GM15510 (cell line): ENCODE data around the gene RSPH4A.

Experiments
- POLR2A ChIP-seq: IDR thresholded peaks from 3 replicates; pipeline ENCODE4 v1.6.1; 2011; ENCODE audit warnings: borderline replicate concordance; ENCODE audit not compliant: insufficient read length; ENCODE audit errors: extremely low read depth

RSPH4A gene

DNA sequence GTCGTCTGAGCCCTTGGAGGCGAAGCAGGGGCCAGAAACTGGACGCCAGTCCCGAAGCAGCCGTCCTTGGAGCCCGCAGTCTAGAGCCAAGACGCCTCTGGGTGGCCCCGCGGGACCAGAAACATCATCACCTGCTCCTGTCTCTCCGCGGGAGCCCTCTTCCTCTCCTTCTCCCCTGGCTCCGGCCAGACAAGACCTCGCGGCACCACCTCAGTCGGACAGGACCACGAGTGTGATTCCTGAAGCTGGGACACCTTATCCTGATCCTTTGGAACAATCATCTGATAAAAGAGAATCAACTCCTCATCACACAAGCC, 416 bp downstream of the RSPH4A start:
- TF ChIP-seq POLR2A: no peak

DNA sequence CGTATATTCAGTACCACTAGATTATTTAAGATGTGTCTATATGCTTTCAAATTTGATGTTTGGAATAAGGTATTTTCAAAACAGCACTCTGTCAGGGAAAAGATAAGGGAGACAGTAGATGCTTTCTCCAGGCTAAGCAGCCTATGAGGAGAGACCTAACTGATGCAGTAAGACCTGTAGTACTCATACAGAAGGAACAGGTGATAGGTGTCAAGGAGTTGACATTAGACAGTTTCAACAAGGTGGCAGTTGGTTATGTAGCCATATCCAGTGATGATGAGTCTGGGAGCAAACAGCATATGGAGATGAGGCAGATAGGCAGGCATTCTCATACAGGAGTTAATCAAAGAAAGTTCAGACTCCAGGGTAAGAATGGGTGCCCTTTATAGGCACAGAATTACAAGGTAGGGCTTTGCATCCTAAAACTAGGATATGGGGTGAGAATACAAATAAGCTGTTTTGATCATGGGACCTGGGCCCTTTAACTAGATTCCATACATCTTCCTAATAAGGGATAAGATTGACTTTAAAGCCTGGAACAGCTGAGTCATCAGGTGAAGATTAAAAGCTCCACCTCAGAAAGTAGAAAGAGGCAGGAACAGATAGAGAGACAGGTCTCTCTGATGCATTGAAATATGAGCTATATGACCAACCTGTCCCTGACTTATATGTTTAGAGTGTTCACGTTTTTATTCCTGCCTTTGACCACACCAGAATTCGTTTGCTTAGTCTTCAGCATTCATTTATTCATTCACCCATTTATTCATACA, 7.9 kb downstream of the RSPH4A start:
- no peak for TF ChIP-seq POLR2A

DNA sequence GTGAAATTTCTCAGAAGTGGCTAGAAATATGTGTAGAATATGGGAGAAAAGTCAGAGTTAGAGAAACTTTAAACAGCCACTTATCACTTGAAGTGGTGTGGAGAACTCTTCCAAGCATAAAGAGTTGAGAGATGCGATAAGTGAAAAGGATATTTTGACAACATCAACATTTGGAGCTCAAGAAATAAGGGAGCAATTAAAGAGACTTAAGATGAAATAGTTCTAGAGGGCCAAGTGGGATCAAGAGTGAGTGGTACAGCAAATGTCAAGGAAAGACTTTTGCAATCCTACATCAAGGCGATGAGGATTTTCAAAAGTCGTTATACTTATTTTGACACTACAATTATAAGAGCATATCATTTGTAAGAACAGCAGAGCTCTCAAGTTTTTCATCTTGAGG, 9.6 kb downstream of the RSPH4A start:
- no peak for TF ChIP-seq POLR2A

DNA sequence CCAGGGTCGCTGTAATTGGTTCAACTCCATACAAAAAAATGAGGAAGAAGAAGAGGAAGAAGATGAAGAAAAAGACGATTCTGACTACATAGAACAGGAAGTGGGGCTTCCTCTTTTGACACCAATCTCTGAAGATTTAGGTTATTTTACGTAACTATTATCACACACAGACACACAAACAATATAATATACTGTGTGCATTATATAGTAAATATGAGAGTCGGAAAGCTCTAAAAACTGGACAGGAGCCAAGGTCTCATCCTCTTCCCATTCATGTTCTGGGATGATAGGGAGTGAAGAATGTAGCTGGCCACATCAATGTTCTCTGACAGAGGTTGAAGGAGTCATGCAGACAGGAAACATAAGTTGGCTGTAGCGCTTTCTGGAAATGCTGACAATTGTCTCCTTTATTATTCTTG, 13.3 kb downstream of the RSPH4A start:
- TF ChIP-seq POLR2A: no peak

DNA sequence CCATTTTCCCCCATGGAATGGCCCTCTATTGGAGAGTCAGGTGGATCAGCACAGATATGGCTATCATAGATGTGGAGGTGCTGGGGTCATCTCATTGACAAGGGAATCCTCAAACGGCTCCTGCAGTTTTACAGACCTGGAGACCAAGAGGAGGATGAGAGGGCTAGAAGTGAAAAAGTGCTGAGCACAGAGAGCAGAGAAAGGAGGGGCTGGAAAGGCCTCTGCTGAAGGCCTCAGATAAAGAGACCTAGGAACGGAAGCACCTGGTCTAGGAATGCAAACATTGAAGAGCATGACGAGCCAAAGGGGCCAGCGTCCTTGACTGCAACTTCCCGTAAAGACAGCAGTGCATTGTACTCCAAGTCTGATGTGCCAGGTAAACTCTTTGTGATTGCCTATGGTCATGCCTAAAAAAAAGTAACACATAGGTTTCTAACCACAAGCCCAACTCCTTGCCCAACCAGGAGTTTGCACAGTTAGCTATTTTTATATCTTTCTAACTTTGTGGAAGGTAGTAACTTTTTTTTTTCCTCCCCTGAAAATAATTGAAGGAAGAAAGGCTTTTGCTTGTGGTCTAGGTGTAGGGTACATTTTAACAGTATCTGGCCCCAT, 15.2 kb downstream of the RSPH4A start:
- no peak for TF ChIP-seq POLR2A

DNA sequence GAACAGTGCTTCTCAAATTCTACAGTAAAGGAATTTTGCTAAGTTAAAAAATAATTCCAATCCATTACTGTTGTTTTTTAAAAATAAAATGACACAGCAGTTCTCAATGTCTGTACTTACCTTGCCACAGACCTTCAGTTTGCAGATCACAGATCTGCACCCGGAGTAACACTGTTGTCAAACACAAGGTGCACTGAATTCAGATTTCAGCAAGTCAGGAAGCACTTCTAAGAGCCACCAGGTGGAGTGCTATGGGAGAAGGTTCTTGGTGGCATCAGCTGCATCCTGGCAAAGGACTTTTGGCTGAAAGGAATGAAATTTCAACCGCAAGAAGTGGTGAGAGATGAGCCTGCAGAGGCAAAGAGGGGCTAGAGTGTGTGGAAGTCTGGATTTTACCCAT, 17.4 kb downstream of the RSPH4A start:
- no peak for TF ChIP-seq POLR2A

DNA sequence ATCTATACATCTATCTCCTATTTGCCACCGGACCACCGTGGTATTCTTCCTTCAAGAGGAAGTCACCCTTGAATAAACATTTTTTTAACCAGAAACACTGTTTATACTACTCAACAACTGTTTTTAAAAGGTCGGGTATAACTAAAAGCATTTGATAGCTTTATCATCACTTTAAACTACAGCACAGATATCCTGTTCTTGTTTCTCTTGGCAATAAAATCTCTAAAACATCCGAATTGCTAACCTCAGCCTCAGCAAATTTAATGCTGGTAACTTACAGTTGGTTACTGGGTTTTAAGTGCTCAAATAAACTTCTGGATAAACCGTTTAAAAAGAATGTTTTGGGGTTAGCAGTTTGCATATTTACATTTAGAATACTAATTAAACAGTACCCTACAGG, 31.9 kb downstream of the RSPH4A start:
- no peak for TF ChIP-seq POLR2A

DNA sequence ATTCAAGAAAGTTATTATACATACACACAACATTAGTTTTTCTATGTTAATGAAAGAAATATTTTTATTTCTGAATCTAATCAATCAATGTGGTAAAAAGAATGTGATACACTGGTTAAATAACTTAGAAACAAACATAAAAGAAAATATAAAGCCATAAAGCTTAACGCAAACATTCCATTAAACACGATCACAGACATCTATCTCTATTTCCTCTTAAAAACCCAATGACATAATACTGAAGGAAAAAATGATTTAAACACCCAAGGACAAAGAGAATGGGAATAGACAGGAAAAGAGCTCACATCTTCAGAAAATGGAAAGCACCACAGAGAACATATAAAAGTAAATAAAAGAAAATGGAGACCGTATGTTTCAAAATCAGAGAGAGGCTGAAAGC, 32.9 kb downstream of the RSPH4A start:
- TF ChIP-seq POLR2A: no peak

DNA sequence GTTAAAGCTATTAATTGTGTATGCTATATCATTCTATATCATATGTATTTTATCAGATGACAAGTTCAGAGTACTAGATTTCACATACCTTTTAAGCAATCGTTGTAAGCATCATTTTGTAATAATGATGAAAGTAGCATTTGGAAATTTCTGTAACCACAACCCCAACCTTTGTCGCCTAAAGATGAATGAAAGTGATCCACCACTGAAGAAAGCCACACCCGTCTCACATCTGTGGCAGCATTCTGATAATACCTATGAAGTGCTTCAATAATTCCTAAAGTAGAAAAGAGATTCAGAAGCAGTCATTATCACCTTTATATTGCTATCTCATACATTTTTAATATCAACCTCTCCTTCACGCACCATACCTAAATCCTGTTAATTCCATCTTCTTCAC, 35.6 kb downstream of the RSPH4A start:
- no peak for TF ChIP-seq POLR2A

DNA sequence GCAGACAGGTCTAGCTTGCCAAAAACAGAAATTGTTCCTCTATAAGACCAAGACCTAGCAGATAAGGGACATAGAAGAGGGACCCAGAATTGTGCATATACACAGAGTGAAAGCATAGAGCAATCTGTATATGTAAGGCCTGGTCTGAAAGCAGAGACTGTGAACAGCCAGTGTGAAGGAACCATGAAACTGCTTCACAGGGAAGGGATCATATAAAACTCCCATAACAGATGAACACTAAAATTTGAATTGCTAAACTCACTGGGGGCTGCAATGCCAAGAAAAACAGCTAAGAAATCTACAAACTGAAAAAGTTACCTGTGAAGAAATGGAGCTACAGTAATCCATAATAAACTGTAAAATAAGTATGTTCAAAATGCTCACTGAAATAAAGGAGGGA, 45.3 kb downstream of the RSPH4A start:
- no peak for TF ChIP-seq POLR2A

DNA sequence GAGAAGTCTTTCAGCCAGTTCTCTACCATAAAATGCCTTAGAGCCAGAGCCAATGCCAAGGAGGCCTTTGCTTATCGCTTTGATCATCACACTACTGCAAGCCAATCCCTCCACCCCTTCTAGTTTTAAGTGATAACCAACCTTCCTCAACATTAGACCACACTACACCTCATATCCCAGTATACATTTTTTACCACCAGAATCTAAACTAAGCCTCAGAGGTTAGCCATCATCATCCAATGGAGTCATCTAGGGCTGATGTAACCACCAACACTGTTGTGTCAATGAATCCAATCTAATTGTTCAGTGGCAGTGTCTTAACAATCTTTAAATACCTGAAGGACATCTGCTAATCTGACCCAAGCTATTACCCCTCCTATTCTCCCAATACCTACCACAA, 45.9 kb downstream of the RSPH4A start:
- no peak for TF ChIP-seq POLR2A

DNA sequence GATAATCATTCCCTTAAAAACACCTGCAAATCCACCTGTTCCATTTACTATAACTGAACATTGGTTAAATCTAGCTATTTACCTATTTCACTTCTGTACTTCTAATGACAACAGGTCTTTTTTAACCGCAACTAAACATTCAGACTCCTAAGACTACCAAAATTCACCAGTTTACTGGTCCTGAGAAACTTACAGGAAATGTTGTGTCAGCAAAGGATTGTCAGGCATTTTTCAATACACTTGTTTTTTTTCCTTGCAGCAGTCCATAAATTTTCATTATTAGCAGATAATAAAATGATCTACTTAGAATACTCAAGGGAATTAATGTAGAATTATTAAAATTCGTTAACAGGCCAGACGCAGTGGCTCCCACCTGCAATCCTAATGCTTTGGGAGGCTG, 47.0 kb downstream of the RSPH4A start:
- no peak for TF ChIP-seq POLR2A

DNA sequence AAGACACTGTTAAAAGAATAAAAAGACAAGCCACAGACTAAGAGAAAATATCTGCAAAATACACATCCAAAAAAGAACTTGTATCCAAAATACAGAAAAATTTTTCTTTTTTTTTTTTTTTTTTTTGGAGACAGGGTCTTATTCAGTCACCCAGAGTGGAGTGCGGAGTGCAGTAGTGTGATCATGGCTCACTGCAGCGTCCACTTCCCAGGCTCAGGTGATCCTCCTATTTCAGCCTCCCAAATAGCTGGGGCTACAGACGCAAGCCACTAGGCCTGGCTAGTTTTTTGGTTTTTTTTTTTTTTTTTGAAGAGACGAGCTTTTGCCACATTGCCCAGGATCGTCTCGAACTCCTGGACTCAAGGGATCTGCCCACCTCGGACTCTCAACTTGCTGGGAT, 49.2 kb downstream of the RSPH4A start:
- no peak for TF ChIP-seq POLR2A

DNA sequence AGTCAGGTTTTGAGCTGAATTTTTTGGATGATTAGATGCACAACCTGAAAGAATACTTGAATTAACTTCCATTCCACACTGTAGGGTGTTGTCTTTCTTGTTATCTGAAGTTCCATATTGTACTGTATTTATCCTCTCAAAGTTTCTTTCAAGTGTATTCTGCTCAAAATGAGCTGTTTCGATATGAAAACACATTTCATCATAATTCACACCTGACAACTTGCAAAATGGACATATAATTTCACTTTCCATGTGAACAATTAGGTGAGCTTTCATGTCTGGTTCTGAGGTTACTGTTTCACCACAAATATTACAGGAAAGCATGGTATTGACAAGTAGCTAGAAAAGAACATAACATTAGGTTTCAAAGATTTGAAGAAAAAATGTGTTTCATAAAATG, 50.6 kb downstream of the RSPH4A start:
- no peak for TF ChIP-seq POLR2A

DNA sequence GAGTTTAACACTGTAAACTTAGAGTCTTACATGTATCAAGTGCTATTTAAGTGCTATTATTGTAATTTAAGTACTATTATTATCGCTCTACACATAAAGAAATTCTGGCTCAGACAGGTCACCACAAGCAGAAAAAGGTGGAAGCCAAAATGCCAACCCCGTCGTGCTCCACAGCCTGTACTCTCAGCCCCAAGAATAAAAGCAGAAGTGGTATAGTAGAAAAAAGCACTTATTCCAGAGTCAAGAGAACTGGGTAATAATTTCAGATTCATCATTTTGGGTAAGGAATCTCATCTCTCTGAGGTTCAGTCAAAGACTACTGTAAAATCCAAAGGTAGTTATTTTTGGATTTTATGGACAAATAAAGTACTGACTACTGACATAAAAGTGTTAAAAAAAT, 51.3 kb downstream of the RSPH4A start:
- no peak for TF ChIP-seq POLR2A

DNA sequence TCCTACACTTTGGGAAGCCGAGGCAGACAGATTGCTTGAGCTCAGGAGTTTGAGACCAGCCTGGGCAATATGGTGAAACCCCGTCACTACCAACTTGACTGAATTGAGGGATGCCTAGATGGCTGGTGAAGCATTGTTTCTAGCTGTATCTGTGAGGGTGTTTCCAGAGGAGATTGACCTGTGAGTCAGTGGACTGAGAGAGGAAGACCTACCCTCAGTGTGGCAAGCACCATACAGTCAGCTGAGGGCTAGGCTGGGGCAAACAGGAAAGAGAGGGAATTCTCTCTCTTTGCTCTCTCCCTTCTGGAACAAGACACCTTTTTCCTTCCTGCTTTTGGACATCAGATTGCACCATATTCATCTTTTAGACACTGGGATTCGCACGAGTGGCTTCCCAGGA, 56.0 kb downstream of the RSPH4A start:
- no peak for TF ChIP-seq POLR2A
